C4-2B (cell line): ENCODE measurements around the gene COX4I1.

Experiments
- H3K27ac ChIP-seq: fragments of 450-650 bp; 2 replicates; pipeline ENCODE4 v1.5.1; 2017
- ZFX ChIP-seq: fragments of 450-650 bp; IDR thresholded peaks from 2 replicates; pipeline ENCODE4 v1.6.1; 2017
- TF ChIP-seq, protein P1 (sequence below): fragments of 450-650 bp; conservative IDR thresholded peaks from 2 replicates; pipeline ENCODE4 v1.5.1; 2017; ENCODE audit warnings: mild to moderate bottlenecking

Gene COX4I1

DNA sequence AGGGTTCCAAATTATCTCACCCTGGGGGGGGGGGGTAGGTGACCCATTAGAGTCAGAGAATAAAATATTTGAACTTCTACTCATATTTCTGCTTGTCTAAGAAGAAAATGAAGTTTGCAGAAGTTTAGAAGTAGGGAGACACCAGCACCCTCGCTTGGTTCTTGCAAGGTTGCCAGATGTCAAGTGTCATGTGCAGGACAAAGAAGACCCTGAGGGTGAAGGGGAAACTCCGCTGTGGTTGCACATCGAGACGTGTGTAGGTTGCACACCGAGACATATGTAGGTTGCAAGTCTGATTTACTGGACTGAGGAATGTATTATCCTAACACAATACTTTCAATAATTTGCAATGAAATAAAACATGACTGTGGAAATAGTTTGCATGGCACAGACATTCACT, 57.1 kb downstream of the COX4I1 start:
- H3K27ac ChIP-seq = no peak overlapping the region
- TF ChIP-seq ZFX = no peak
- TF ChIP-seq, protein P1, sequence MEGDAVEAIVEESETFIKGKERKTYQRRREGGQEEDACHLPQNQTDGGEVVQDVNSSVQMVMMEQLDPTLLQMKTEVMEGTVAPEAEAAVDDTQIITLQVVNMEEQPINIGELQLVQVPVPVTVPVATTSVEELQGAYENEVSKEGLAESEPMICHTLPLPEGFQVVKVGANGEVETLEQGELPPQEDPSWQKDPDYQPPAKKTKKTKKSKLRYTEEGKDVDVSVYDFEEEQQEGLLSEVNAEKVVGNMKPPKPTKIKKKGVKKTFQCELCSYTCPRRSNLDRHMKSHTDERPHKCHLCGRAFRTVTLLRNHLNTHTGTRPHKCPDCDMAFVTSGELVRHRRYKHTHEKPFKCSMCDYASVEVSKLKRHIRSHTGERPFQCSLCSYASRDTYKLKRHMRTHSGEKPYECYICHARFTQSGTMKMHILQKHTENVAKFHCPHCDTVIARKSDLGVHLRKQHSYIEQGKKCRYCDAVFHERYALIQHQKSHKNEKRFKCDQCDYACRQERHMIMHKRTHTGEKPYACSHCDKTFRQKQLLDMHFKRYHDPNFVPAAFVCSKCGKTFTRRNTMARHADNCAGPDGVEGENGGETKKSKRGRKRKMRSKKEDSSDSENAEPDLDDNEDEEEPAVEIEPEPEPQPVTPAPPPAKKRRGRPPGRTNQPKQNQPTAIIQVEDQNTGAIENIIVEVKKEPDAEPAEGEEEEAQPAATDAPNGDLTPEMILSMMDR = no peak
